A673 (cell line): ENCODE measurements around the gene ITGB3. TPM values are rescaled to one million over a fixed set of nuclear protein-coding genes. Genes with fewer than 3 reads are reported as not detected.

Source experiments
- BruUV-seq: library from RNA; stranded (reverse); fragments of 400-500 nt; replicated peaks from 2 replicates; lab custom pipeline; 2021; lab: Mats Ljungman, UMichigan
- CTCF ChIA-PET: fragments of 300-600 bp; sonication (Branson Sonifier 250); formaldehyde crosslinking; loops from one replicate; lab custom pipeline; 2022; ENCODE audit warnings: antibody characterized with exemption; lab: Charles Lee
- POLR2A ChIA-PET: fragments of 300-600 bp; sonication (Branson Sonifier 250); formaldehyde crosslinking; loops from one replicate; lab custom pipeline; 2022; ENCODE audit warnings: antibody characterized with exemption; ENCODE audit not compliant: low non-redundant PET; lab: Charles Lee
- DNase-seq: peaks from one replicate; pipeline ENCODE4 v3.0.0-alpha.2; 2015; ENCODE audit warnings: low spot score
- H3K27ac ChIP-seq: fragments of 200-600 bp; sonication (generic); 2 replicates; pipeline ENCODE4 v1.5.1; 2016; ENCODE audit warnings: mixed run types, low read depth, mild to moderate bottlenecking, mixed read lengths, antibody characterized with exemption, low read length; ENCODE audit not compliant: poor library complexity, severe bottlenecking
- H3K27me3 ChIP-seq: fragments of 200-600 bp; sonication (generic); replicated peaks from 2 replicates; pipeline ENCODE4 v1.6.1; 2017; ENCODE audit warnings: mixed run types, low read depth, mild to moderate bottlenecking, mixed read lengths, antibody characterized with exemption, low read length; ENCODE audit not compliant: insufficient read depth, poor library complexity
- H3K36me3 ChIP-seq: fragments of 200-600 bp; sonication (generic); 2 replicates; pipeline ENCODE4 v1.6.1; 2016; ENCODE audit warnings: mixed run types, mild to moderate bottlenecking, mixed read lengths, antibody characterized with exemption, low read length; ENCODE audit not compliant: insufficient read depth, poor library complexity, severe bottlenecking
- H3K4me1 ChIP-seq: fragments of 200-600 bp; sonication (generic); 2 replicates; pipeline ENCODE4 v1.6.1; 2017; ENCODE audit warnings: mixed run types, mild to moderate bottlenecking, mixed read lengths, antibody characterized with exemption, low read length; ENCODE audit not compliant: insufficient read depth, poor library complexity, severe bottlenecking
- H3K4me3 ChIP-seq: fragments of 200-600 bp; sonication (generic); 2 replicates; pipeline ENCODE4 v1.5.1; 2016; ENCODE audit warnings: low read depth, mixed run types, mild to moderate bottlenecking, mixed read lengths, low read length; ENCODE audit not compliant: poor library complexity, severe bottlenecking
- H3K9me3 ChIP-seq: fragments of 200-600 bp; sonication (generic); 2 replicates; pipeline ENCODE4 v1.6.1; 2016; ENCODE audit warnings: mixed run types, low read depth, mild to moderate bottlenecking, mixed read lengths, antibody characterized with exemption, low read length; ENCODE audit not compliant: poor library complexity, severe bottlenecking
- CTCF ChIP-seq: fragments of 300-800, 200-600 bp; sonication (generic); conservative IDR thresholded peaks from 2 replicates; pipeline ENCODE4 v1.5.1; 2017; ENCODE audit warnings: low read depth, mild to moderate bottlenecking, antibody characterized with exemption, low read length, moderate library complexity, mixed read lengths
- EZH2 ChIP-seq: fragments of 200-600 bp; sonication (generic); IDR thresholded peaks from 2 replicates; pipeline ENCODE4 v1.6.1; 2017; ENCODE audit warnings: borderline replicate concordance, low read depth, mild to moderate bottlenecking, mixed read lengths, antibody characterized with exemption, low read length; ENCODE audit not compliant: poor library complexity, severe bottlenecking
- intact Hi-C: fragments of 100-400 bp; cut with micrococcal nuclease; formaldehyde crosslinking; loops from one replicate; pipeline ENCODE4 v1.10.0; 2022; ENCODE audit not compliant: unreplicated experiment
- total RNA-seq: library from RNA; stranded (reverse); gene quantifications from 2 replicates; pipeline ENCODE4 v1.2.3, GENCODE V29; 2021

The ITGB3 gene
- total RNA-seq, 1 experiment from 2014 or later, result not detected

GRCh38 chr17:47274319-47275069, 20.9 kb downstream of the ITGB3 start:
- Histone ChIP-seq H3K27me3 (no peaks in the 10 kb centered on the region), H3K9me3 (no peaks in the 10 kb centered on the region), H3K36me3 (no peaks in the 10 kb centered on the region), H3K4me3 (no peak overlapping the region), H3K4me1 (peaks cover 4% of the 10 kb centered on the region), H3K27ac (no peak overlapping the region)
- no peak for DNase-seq
- ChIA-PET POLR2A (interaction anchor here (0.6 kb wide), 1 partner anchor 67 kb away, joined by 3 read pairs; no protein-coding TSS in a partner anchor), CTCF (no interaction called here)
- BruUV-seq, result no TSS peak
- intact Hi-C loops, result no loop called here
- TF ChIP-seq EZH2, result no peak
- no peak for TF ChIP-seq CTCF

GRCh38 chr17:47275245-47275984, 21.8 kb downstream of the ITGB3 start:
- Histone ChIP-seq H3K36me3 (no peaks in the 10 kb centered on the region), H3K4me3 (no peak overlapping the region), H3K4me1 (peaks cover 4% of the 10 kb centered on the region), H3K9me3 (no peaks in the 10 kb centered on the region), H3K27ac (no peak overlapping the region), H3K27me3 (no peaks in the 10 kb centered on the region)
- ChIA-PET POLR2A (no interaction called here), CTCF (no interaction called here)
- TF ChIP-seq EZH2 (no peak), CTCF (no peak)
- no TSS peak for BruUV-seq
- intact Hi-C loops, result no loop called here
- peak; percentile 7 for DNase-seq

- ChIA-PET CTCF (no interaction called here), POLR2A (no interaction called here)
- Histone ChIP-seq H3K9me3 (no peaks in the 10 kb centered on the region), H3K36me3 (no peaks in the 10 kb centered on the region), H3K27me3 (no peaks in the 10 kb centered on the region), H3K4me1 (peaks cover 4% of the 10 kb centered on the region), H3K27ac (no peak overlapping the region), H3K4me3 (no peak overlapping the region)
- TF ChIP-seq EZH2 (no peak), CTCF (no peak)
- no TSS peak for BruUV-seq
- intact Hi-C loops, result no loop called here
- no peak for DNase-seq
Observed at GRCh38 chr17:47276444-47276843, 22.8 kb downstream of the ITGB3 start.
